Kasumi-1 (cell line): Measurements from ENCODE around the gene MORN3.
"Not testable (repeated sequence)": the region's sequence is repeated elsewhere in the genome, so short reads cannot be mapped to it uniquely, and the experiment has no call there.

Experiments
- DNase-seq, 2 experiments: peaks; one replicate each; lab custom pipeline; 2025; lab: John Stamatoyannopoulos, UW

MORN3 gene

GRCh38 chr12:121669521-121669900 is at the start of gene MORN3:
Gene MORN3, minus strand, starts transcription at chr12:121669654. Its CDS starts 171 bp downstream, at chr12:121669483.
- no peak for DNase-seq

- no peak for DNase-seq
Observed at GRCh38 chr12:121718653-121719239, 49.3 kb upstream of the MORN3 start.

GRCh38 chr12:121717041-121717699 is 47.7 kb upstream of the MORN3 start:
- peak in 1 of 2 experiments; percentile 17 for DNase-seq

GRCh38 chr12:121715862-121716435 is 46.5 kb upstream of the MORN3 start:
- no peak for DNase-seq

- not testable (repeated sequence) for DNase-seq
Observed at GRCh38 chr12:121715055-121715454, 45.6 kb upstream of the MORN3 start.

GRCh38 chr12:121713793-121714192 is 44.3 kb upstream of the MORN3 start:
- peak; percentile 28 to 43 for DNase-seq

GRCh38 chr12:121713257-121713777 is 43.9 kb upstream of the MORN3 start:
- peak in 1 of 2 experiments; percentile 43 for DNase-seq

- DNase-seq: peak; percentile 56 to 63
Observed at GRCh38 chr12:121712461-121713256, 43.2 kb upstream of the MORN3 start, which contains the start of gene TMEM120B. Gene TMEM120B, plus strand, starts transcription at chr12:121712752. Its CDS starts 144 bp downstream, at chr12:121712896.

- DNase-seq: peak; percentile 31 to 56
Observed at GRCh38 chr12:121712190-121712460, 42.7 kb upstream of the MORN3 start.

GRCh38 chr12:121711361-121712189 is 42.1 kb upstream of the MORN3 start:
- DNase-seq: no peak

GRCh38 chr12:121709478-121709961 is 40.1 kb upstream of the MORN3 start:
- DNase-seq: no peak

- not testable (repeated sequence) for DNase-seq
Observed at GRCh38 chr12:121709064-121709424, 39.6 kb upstream of the MORN3 start.

GRCh38 chr12:121708313-121709063 is 39.0 kb upstream of the MORN3 start:
- no peak for DNase-seq

- no peak for DNase-seq
Observed at GRCh38 chr12:121705514-121705913, 36.1 kb upstream of the MORN3 start.

- no peak for DNase-seq
Observed at GRCh38 chr12:121702944-121703343, 33.5 kb upstream of the MORN3 start.

- DNase-seq: no peak
Observed at GRCh38 chr12:121701667-121702277, 32.3 kb upstream of the MORN3 start.

- DNase-seq: not testable (repeated sequence)
Observed at GRCh38 chr12:121697861-121698260, 28.4 kb upstream of the MORN3 start.

- DNase-seq: peak; percentile 43 to 63
Observed at GRCh38 chr12:121697093-121697698, 27.7 kb upstream of the MORN3 start.

GRCh38 chr12:121693155-121693687 is 23.8 kb upstream of the MORN3 start:
- DNase-seq: no peak
